RWPE2 (cell line): ENCODE data around the gene ZFP69B.
A peak's percentile ranks its signal among the peaks of the same experiment; 100 is the strongest.

Experiments
- ATAC-seq: fragments of 200-7000 bp; cut with Tn5 transposase; 3 replicates; pipeline ENCODE4 v1.9.1; 2021; ENCODE audit warnings: low read depth
- DNase-seq: peaks from one replicate; pipeline ENCODE4 v3.0.0-alpha.2; 2020; ENCODE audit warnings: low spot score
- H3K27ac ChIP-seq: fragments of 450-650 bp; 2 replicates; pipeline ENCODE4 v1.5.1; 2017; ENCODE audit warnings: mild to moderate bottlenecking; ENCODE audit not compliant: poor library complexity, severe bottlenecking
- H3K27me3 ChIP-seq: fragments of 250-450 bp; sonication (Bioruptor Pico); 2 replicates; pipeline ENCODE4 v1.5.1; 2021; ENCODE audit warnings: mild to moderate bottlenecking, moderate library complexity; ENCODE audit not compliant: insufficient read depth, poor library complexity, severe bottlenecking
- H3K36me3 ChIP-seq: fragments of 250-450 bp; sonication (Bioruptor Pico); 2 replicates; pipeline ENCODE4 v1.5.1; 2020; ENCODE audit warnings: low read depth, mild to moderate bottlenecking, moderate library complexity
- H3K4me1 ChIP-seq: fragments of 250-450 bp; sonication (Bioruptor Pico); 2 replicates; pipeline ENCODE4 v1.5.1; 2021; ENCODE audit warnings: mild to moderate bottlenecking, moderate library complexity; ENCODE audit not compliant: insufficient read depth, poor library complexity, severe bottlenecking
- H3K4me3 ChIP-seq: fragments of 250-450 bp; sonication (Bioruptor Pico); 2 replicates; pipeline ENCODE4 v1.5.1; 2021; ENCODE audit warnings: mild to moderate bottlenecking, moderate library complexity; ENCODE audit not compliant: severe bottlenecking
- H3K9me3 ChIP-seq: fragments of 250-450 bp; sonication (Bioruptor Pico); 2 replicates; pipeline ENCODE4 v1.5.1; 2021; ENCODE audit warnings: mild to moderate bottlenecking, moderate library complexity; ENCODE audit not compliant: severe bottlenecking
- TF ChIP-seq, protein P1 (sequence below): fragments of 450-650 bp; IDR thresholded peaks from one replicate; pipeline ENCODE4 v1.5.1; 2017; ENCODE audit warnings: mild to moderate bottlenecking, moderate library complexity; ENCODE audit not compliant: poor library complexity, severe bottlenecking

Gene ZFP69B

DNA sequence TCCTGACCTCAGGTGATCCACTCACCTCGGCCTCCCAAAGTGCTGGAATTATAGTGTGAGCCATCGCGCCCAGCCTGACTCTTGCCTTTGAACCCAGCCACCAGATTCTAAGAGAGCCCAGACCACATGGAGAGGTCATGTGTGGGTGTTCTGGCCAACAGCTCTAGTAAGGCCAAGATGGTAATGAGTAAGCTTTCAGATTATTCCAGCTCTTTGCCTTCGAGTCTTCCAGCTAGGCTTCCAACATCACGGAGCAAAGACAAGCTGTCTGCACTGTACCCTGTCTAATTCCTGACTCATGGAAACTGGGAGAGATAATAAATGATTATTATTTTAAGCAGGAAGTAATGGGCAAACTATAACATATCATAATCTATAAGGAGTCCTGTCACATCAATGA lies 14.8 kb upstream of the ZFP69B start:
- Histone ChIP-seq H3K4me3 (no peak overlapping the region), H3K27me3 (no peaks in the 10 kb centered on the region), H3K27ac (no peak overlapping the region), H3K4me1 (no peaks in the 10 kb centered on the region), H3K9me3 (no peaks in the 10 kb centered on the region), H3K36me3 (no peaks in the 10 kb centered on the region)
- TF ChIP-seq, protein P1, sequence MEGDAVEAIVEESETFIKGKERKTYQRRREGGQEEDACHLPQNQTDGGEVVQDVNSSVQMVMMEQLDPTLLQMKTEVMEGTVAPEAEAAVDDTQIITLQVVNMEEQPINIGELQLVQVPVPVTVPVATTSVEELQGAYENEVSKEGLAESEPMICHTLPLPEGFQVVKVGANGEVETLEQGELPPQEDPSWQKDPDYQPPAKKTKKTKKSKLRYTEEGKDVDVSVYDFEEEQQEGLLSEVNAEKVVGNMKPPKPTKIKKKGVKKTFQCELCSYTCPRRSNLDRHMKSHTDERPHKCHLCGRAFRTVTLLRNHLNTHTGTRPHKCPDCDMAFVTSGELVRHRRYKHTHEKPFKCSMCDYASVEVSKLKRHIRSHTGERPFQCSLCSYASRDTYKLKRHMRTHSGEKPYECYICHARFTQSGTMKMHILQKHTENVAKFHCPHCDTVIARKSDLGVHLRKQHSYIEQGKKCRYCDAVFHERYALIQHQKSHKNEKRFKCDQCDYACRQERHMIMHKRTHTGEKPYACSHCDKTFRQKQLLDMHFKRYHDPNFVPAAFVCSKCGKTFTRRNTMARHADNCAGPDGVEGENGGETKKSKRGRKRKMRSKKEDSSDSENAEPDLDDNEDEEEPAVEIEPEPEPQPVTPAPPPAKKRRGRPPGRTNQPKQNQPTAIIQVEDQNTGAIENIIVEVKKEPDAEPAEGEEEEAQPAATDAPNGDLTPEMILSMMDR: no peak
- no peak for DNase-seq
- ATAC-seq: no peak

DNA sequence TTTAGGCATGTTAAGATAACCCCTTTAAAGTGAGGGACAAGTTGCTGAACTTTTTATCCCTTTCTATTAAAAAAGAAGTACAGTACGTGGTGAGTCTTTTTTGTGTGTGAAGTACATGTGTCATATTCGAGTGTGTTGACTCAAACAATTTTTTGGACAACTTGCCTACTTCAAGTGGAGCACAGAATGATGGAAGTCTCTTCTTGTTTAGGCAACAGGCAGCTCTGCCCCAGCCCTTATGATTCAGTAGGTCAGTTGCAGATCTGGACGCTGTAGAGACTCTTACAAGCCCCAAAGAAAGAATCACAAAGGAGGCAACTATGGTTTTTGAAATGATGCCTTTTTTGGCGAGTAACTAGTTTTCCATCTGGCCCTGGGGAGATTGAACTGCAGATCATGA lies 14.4 kb upstream of the ZFP69B start:
- Histone ChIP-seq H3K9me3 (no peaks in the 10 kb centered on the region), H3K4me3 (no peak overlapping the region), H3K27ac (no peak overlapping the region), H3K27me3 (no peaks in the 10 kb centered on the region), H3K36me3 (no peaks in the 10 kb centered on the region), H3K4me1 (no peaks in the 10 kb centered on the region)
- ATAC-seq (no peak), DNase-seq (no peak)
- TF ChIP-seq, protein P1: no peak

DNA sequence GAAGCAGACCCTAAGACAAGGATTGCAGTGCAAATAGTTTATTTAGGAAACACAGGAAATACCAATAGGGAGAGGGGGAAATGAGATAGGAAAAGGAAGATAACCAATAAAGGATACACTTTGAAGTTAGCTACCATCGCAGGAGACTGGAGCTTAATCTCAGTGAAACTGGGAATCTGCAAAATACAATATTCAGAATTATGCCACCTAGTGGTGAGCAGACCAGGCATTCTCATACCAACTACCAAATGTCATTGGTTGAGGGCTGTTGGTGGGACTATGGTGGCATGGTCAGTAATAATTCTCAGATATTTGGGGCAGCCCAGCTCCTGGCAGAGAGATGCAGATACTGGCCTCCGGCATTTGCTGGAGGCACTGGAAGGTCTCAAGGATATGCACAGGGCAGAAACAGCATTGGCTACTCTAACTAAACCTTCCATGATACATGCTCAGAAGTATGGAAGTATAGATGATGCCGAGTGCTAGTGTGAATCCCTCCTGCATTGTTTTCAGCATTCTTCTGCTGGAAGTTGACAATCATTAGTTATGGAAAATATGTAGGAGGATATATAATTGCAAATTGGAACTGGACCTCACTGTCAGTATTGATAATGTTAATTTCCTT lies 11.8 kb upstream of the ZFP69B start:
- H3K27ac ChIP-seq: no peak overlapping the region
- DNase-seq: no peak
- H3K36me3 ChIP-seq: no peaks in the 10 kb centered on the region
- no peak for ATAC-seq
- H3K9me3 ChIP-seq: no peaks in the 10 kb centered on the region
- no peaks in the 10 kb centered on the region for H3K27me3 ChIP-seq
- no peaks in the 10 kb centered on the region for H3K4me1 ChIP-seq
- H3K4me3 ChIP-seq: no peak overlapping the region
- TF ChIP-seq, protein P1: peak; percentile 72

DNA sequence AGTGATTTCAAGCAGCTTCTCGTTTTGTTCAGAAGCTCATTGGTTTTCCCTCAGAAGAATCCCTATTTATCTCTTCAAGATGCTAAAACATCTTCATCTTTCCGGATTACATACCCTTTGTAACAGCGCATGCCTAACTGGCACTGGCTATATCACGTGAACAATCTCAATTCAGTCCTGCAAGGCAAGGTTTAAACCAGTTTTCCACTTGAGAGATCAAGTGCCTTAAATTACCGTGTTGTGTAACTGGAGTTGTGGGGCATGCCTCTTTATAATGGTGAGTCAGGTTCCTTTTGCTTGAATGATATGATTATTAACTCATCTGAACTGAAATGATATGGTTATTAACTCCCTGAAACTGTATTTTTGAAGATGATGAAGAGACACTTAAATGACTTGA lies 11.0 kb upstream of the ZFP69B start:
- no peak for DNase-seq
- no peaks in the 10 kb centered on the region for H3K4me1 ChIP-seq
- H3K27ac ChIP-seq: no peak overlapping the region
- no peak for ATAC-seq
- no peaks in the 10 kb centered on the region for H3K9me3 ChIP-seq
- no peaks in the 10 kb centered on the region for H3K36me3 ChIP-seq
- H3K27me3 ChIP-seq: no peaks in the 10 kb centered on the region
- no peak overlapping the region for H3K4me3 ChIP-seq
- TF ChIP-seq, protein P1: no peak

DNA sequence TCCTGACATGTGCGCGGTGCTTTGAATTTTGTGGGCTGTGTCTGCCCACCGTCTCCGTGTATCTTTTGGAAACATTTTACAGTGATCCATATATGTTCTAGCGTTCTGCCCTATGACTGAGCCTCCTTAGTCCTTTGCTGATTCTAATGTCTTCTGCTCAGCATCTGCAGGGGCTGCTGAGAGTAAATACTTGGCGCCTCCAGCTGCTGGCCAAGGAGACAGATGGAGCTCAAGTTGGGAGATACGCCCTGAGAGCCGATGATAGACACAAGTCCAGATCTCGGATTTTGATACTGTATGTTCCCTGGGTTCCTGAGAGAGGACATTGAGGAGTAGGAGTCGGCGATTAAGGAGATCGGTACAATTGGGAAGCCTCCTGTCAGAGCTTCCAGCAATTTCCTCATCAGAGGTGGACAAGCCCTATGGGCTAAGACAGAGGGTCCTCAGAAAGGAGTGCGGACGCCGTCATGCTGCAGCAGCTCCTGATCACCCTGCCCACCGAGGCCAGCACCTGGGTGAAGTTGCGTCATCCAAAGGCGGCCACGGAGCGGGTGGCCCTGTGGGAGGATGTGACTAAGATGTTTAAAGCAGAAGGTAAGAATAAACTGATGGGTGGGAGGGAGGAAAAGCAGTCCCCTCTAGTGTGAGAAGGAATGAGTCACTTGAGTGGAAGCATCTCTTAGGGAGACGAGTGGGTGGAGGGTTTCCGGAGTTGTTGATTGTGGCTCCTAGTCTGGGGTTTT lies 390 bp downstream of the ZFP69B start:
- peak overlapping the region; percentile 75 for H3K27ac ChIP-seq
- H3K9me3 ChIP-seq: peaks cover 12% of the 10 kb centered on the region
- no peaks in the 10 kb centered on the region for H3K27me3 ChIP-seq
- H3K36me3 ChIP-seq: peaks cover 12% of the 10 kb centered on the region
- H3K4me1 ChIP-seq: peaks cover 3% of the 10 kb centered on the region
- H3K4me3 ChIP-seq: peak overlapping the region; percentile 43
- DNase-seq (no peak), ATAC-seq (peak; percentile 49)
- TF ChIP-seq, protein P1: no peak
